GM18505 (cell line): Measurements from ENCODE around the gene SLC25A23.
"Not testable (repeated sequence)": the region's sequence is repeated elsewhere in the genome, so short reads cannot be mapped to it uniquely, and the experiment has no call there.

Experiments
- ATAC-seq: cut with Tn5 transposase; IDR thresholded peaks from one replicate; pipeline ENCODE4 v1.9.1; 2021; ENCODE audit not compliant: unreplicated experiment
- POLR2A ChIP-seq: IDR thresholded peaks from 4 replicates; pipeline ENCODE4 v1.6.1; 2011; ENCODE audit warnings: borderline replicate concordance; ENCODE audit not compliant: insufficient read depth, insufficient read length; ENCODE audit errors: extremely low read depth

Gene SLC25A23

DNA sequence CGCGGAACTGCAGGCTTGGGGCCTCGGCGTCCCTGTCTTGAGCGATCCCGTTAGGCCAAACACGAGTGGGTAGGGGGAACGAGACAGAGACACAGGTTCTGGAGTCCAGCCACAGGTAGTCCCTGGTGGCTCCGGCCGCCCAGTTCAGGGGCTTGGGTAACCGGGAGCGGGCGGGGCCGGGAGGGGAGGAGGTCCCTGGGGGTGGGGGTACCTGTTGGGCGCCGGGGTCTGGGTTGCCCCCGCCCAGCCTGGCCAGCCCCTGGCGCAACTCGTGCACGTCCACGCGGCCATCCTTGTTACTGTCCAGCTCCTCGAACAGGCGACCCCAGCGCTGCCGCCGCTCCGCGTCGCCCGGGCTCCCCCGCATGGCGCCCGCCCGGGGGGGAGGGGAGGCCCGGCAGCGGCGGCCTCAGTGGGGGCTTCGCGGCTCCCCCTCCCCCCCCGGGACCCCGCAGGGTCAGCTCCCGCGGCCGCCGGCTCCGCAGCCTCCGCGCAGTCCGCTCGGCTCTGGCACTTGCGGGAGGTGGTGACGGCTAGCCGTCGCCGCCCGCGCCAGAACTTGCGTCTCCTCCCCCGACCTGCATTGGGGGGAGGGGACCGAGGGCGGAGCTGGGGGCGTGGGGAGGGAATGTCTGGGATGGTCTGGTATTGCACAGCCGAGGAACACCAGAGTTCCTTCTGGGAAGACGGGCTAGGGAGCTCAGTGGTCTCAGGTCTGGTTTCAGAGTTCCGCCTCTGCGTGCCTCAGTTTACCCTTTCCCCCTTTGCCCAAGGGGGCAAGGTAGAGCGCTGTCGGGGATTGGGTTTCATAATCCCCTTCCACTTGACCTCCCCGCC lies at the start of gene SLC25A23:
Gene SLC25A23, minus strand, starts transcription at position 531 of the 837 bp plus-strand sequence. Its CDS starts 164 bp downstream, at position 367.
- ATAC-seq: peak; percentile 33
- TF ChIP-seq POLR2A: peak; percentile 44

DNA sequence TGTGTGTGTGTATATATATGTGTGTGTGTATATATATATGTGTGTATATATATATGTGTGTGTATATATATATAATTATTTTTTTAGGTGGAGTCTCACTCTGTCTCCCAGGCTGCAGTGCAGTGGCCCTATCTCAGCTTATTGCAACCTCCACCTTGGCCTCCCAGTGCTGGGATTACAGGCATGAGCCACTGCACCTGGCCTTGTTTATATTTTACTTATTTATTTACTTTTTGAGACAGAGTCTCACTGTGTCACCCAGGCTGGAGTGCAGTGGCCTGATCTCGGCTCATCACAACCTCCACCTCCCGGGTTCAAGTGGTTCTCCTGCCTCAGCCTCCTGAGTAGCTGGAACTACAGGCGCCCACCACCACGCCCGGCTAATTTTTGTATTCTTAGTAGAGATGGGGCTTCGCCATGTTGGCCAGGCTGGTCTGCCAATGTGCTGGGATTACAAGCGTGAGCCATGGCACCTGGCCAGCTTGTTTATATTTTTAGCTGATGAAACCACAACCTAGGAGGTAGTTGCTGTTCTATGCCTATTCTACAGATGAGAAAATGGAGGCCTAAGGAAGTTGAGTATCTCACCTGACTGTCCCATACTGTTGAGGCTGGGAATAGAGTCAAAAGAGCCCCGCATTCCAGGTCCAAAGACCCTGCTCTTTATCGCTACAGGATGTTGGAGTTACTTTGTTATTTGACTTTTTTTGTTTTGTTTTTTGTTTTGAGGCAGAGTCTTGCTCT lies 48.6 kb upstream of the SLC25A23 start:
- not testable (repeated sequence) for ATAC-seq

DNA sequence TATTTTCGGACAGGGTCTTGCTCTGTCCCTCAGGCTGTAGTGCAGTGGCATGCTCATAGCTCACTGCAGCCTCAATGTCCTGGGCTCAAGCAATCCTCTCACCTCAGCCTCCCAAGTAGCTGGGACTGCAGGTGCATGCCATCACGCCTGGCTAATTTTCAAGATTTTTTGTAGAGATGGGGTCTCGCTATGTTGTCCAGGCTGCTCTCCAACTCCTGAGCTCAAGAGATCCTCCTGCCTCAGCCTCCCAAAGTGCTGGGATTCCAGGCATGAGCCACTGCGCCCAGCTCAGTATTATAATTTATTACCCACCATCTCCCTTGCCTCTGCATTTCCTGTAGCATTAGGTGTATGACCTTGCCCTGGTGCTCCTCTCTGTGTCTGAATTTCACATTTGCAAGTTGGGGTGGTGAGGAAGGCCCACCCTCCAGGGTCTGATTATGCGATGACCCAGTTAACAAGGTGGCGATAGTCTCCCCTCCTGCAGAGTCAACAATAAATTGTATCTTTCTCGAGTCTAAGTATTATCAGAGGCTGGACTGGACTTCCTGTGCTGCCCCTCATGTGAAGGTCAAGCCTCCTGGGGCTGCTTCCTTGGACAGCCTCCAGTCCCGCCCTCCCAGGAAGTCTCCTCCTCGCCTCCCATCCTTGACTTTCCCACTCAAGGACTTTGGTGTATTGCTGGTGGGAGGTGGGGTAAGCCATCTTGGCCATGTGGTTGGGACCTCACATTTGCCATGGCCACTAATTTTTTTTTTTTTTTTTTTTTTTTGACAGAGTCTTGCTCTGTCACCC lies 44.0 kb upstream of the SLC25A23 start:
- no peak for TF ChIP-seq POLR2A
- no peak for ATAC-seq

DNA sequence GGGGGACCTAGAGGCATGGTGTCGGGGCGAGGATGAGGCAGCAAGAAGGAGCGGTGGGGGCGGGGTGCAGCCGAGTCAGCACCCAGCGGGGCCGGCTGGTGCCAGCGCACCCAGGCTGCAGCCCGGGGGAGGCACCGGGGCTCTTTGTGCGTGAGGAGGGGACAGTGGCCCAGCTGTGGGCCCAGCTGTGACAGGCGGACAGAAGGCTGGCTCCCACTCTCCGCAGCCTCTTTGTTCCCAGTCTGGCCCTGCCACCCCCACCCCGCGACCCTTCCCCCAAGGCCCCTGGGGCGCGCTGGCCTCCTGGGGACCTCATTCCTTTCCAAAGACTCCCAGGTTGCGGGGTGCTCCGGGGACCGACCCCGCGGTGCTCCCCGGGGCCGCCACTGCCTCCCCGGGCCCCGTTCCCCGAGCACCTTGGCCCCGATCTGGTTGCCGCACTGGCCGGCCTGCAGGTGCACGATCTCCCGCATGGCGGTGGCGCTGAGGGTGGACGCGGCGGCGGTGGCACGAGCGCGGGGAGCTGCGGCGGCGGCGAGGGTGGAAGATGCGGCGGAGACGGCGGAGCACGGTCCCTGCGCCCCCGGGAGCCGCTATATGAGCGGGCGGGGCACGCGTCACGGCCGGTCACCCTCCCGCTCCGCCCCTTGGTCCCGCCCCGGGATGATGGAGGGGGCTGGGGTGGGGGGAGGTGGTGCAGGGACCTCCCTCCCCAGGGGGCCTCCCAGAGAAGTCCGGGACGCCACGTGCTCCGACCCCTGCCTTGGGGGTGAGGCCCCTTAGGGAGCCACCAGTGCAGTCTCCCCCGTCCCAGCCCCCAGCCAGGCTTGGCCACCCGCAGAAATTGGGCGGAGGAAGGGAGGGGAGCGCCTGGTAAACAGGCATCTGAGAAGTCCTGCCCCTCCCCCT lies 42.4 kb upstream of the SLC25A23 start, which contains the start of gene TUBB4A:
Gene TUBB4A, minus strand, starts transcription at position 570 of the 909 bp plus-strand sequence. Its CDS starts 97 bp downstream, at position 473.
- no peak for TF ChIP-seq POLR2A
- no peak for ATAC-seq

DNA sequence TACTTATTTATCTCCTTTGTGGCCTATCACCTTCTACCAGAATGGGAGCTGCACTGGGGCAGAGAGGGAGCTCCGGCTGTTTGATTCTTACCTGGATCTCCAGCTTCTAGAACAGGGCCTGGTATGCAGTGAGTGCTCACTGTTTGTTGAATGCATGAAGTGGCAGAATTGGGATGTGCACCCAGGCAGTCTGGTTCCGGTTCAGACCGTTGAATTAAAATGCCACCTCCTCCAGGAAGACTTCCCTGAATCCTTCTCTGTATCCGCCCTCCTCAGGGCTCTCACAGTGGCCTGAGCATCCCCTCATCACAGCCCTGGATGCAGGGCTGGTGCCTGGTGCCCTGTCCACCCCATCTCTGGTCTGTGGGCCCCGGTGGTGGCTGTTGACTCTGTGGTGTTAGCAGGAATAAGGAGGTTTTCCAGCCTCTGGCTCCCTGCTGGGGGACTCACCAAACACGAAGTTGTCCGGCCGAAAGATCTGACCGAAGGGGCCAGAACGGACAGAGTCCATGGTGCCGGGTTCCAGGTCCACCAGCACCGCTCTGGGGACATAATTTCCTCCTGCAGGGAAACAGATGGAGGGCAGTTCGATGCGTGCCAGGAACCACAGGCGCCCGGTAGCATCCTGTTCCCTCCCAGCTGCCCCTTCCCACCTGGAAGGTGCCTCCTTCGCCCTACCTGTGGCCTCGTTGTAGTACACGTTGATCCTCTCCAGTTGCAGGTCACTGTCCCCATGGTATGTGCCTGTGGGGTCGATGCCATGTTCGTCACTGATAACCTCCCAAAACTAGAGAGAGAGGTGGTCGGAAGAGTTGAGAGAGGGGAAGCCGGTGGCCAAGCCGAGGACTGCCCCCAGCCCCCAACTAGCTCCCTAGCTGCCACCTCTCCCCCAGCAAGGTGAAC lies 41.5 kb upstream of the SLC25A23 start:
- no peak for ATAC-seq
- no peak for TF ChIP-seq POLR2A

DNA sequence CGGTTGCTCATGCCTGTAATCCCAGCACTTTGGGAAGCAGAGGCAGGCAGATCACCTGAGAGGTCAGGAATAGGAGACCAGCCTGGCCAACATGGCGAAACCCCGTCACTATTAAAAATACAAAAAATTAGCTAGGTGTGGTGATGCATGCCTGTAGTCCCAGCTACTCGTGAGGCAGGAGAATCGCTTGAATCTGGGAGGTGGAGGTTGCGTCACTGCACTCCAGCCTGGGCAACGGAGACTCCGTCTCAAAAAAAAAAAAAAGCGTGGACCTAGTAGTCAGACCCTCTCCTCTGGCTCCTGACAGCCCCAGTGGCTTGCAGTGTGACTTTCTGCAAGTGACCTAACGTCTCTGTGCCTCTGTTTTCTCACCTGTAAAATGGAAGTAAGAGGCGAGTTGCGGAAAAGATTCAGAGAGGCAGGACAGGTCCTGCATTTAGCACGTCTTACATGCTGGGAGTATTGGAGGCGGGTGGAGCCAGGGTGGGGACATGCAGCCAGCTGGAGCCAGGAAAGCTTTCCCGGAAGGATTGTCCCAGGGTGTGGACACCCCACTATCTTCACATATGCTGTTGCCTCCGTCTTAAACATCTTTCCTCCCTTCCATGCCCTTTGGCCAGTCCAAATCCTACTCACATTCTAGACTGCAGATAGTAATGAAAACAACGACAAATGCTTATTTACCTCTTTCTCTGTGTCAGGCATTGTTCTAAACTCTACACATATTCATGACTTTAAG lies 39.6 kb upstream of the SLC25A23 start:
- no peak for TF ChIP-seq POLR2A

DNA sequence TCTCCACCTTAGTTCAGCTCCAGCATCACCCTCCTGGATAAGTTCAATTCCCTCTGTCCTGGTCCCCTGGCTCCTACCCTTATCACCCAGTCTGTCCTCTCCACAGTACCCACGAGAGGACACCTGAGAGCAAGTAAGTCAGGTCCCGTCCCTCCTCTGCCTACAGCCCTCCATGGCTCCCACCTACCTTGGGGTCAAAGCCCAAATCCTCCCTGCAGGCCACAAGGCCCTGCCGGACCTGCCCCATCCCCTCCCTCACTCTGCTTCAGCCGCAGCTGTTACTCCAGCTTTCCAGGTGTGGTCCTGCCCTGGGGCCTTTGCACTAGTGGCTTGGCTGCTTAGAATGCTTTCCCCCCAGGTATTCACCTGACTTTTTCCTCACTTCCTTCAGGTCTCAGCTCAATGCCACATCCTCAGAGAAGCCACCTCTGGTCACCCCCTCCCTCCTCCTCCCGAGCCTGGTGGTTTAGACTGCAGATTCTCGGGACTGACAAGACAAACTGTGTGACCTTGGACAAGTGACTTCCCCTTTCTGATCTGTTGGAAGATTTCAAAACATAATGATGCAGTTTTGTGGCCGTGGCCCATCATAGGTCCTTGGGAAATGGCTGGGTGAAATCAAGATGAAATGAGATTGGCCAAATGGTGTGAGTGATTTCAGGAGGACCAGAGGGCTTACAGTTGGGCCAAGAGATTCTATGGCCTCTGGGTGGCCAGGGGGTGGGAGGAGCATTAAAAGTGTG lies 38.9 kb upstream of the SLC25A23 start:
- no peak for ATAC-seq
- no peak for TF ChIP-seq POLR2A

More for the DNA sequence above, 39.6 kb upstream of the SLC25A23 start:
- ATAC-seq: no peak

DNA sequence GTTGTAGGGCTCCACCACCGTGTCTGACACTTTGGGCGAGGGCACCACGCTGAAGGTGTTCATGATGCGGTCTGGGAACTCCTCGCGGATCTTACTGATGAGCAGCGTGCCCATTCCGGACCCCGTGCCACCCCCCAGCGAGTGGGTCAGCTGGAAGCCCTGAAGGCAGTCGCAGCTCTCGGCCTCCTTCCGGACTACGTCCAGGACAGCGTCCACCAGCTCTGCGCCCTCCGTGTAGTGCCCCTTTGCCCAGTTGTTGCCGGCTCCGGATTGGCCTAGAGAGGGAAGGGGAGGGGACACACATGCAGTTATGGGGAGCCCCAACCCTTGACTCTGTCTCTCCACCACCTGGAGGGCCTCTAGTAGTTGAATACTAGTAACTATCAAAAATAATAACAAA lies 36.4 kb upstream of the SLC25A23 start:
- ATAC-seq: no peak
- TF ChIP-seq POLR2A: no peak

DNA sequence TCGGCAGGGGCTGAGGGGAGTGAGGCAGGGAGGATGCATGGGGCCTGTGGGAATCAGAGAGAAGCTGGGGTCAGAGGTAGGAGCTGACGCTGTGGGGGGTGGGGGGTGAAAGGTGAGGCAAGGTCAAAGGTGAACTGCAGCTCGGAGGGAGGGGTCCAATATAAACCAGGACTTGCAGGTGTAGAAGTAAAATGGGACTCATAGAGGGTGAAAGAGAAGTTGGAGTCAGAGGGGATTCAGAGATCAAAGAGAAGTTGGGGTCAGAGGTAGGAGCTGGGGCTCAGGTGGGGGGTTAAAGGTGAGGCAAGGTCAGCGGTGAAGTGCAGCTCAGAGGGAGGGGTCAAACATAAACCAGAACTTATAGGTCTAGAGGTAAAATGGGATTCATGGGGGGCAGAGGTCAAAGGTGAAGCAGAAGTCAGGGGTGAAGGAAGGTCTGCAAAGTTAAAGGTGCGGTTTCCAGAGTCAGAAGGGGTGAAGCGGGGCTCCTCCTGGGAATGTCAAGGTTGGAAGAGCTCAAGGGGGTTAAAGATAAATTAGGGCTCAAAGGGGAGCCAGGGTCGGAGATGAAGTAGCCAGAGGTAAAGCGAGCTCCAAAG lies 34.9 kb upstream of the SLC25A23 start:
- ATAC-seq: no peak
- no peak for TF ChIP-seq POLR2A
